ENCODE data around the gene DDX21.
"Not testable (repeated sequence)": the region's sequence is repeated elsewhere in the genome, so short reads cannot be mapped to it uniquely, and the experiment has no call there.

The DDX21 gene

DNA sequence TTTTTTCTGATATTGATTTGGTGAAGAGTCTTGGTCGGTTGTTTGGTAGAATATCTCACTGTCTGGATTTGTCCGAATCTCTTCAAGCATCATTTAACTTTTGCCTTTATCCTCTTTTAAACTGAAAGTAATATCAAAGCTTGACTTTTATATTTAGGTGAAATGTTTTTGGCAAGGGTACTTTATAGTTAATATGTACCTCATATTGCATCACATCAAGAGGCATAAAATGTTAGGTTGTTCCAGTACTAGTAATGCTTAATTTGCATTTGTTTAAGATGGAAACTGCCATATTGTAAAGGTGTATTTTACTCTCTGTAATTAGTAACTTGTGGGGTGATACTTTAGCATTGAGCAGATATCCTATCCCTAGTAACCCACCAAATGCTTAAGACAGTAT lies 17.1 kb upstream of the DDX21 start:
- no peak for TF ChIP-seq CTCF (IDR thresholded peaks at IDR 0.05; ENCODE audit: insufficient read depth, low read depth, low read length, missing control alignments)
- H3K4me3 ChIP-seq (ENCODE audit: low read depth, low read length), result no peak overlapping the region
- DNase-seq (ENCODE audit: low read depth), result no peak

DNA sequence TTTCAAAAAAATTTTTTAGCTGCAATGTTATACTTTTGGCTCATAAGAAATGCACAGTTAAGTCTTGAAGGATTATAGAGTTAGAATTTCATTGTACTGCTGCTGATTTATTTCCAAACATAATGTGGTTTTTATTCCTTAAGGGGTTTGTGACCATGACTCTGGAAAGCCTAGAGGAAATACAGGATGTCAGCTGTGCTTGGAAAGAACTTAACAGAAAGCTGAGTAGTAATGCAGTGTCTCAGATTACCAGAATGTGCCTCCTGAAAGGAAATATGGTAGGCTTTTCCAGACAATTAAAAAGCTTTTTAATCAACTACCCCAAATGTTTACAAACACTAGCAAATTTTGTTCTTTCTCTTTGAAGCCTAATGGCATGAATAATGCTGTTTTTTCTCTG lies 15.1 kb upstream of the DDX21 start:
- not testable (repeated sequence) for DNase-seq (ENCODE audit: low read depth); H3K4me3 ChIP-seq (ENCODE audit: low read depth, low read length)

- no peak overlapping the region for H3K4me3 ChIP-seq (ENCODE audit: low read depth, low read length)
- TF ChIP-seq CTCF (IDR thresholded peaks at IDR 0.05; ENCODE audit: insufficient read depth, low read depth, low read length, missing control alignments), result no peak
- DNase-seq (ENCODE audit: low read depth), result no peak
Measured at GRCh38 chr10:68950598-68950997, 5.4 kb upstream of the DDX21 start.

- TF ChIP-seq CTCF (IDR thresholded peaks at IDR 0.05; ENCODE audit: insufficient read depth, low read depth, low read length, missing control alignments), result no peak
- no peak for DNase-seq (ENCODE audit: low read depth)
- H3K4me3 ChIP-seq (ENCODE audit: low read depth, low read length), result peak overlapping the region; percentile 87
Measured at GRCh38 chr10:68954904-68955303, 1.1 kb upstream of the DDX21 start.

GRCh38 chr10:68955355-68955831 lies 577 bp upstream of the DDX21 start:
- DNase-seq (ENCODE audit: low read depth), result no peak
- peak overlapping the region; percentile 87 for H3K4me3 ChIP-seq (ENCODE audit: low read depth, low read length)
- TF ChIP-seq CTCF (IDR thresholded peaks at IDR 0.05; ENCODE audit: insufficient read depth, low read depth, low read length, missing control alignments), result no peak

DNA sequence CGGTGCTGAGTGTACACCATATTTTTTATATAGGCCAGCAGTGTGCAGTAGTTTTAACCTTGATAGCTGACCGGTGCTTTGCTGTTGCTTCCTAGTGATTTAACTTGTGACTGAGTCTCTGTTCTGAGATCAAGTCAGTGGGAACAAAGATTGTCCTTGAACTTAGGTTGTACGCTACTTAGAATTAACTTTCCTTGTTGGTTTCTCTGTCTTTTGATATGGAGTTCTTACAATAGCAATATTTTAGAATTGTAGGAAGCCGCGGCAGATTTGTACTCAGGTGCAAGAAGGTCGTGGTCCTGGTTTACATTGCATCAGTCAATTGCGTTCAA lies 1.3 kb downstream of the DDX21 start:
- no peak for TF ChIP-seq CTCF (IDR thresholded peaks at IDR 0.05; ENCODE audit: insufficient read depth, low read depth, low read length, missing control alignments)
- H3K4me3 ChIP-seq (ENCODE audit: low read depth, low read length), result peak overlapping the region; percentile 87
- DNase-seq (ENCODE audit: low read depth), result no peak

GRCh38 chr10:68957654-68958053 lies 1.7 kb downstream of the DDX21 start:
- no peak for DNase-seq (ENCODE audit: low read depth)
- peak overlapping the region; percentile 87 for H3K4me3 ChIP-seq (ENCODE audit: low read depth, low read length)
- no peak for TF ChIP-seq CTCF (IDR thresholded peaks at IDR 0.05; ENCODE audit: insufficient read depth, low read depth, low read length, missing control alignments)

Data from GM12865 (cell line).